SJSA1 (cell line): ENCODE results near the gene PITX3. TPM values are rescaled to one million over a fixed set of nuclear protein-coding genes. Genes with fewer than 3 reads are reported as not detected.
"Not testable (repeated sequence)": the region's sequence is repeated elsewhere in the genome, so short reads cannot be mapped to it uniquely, and the experiment has no call there.

Source experiments
- DNase-seq, 2 experiments: peaks; one replicate each; pipeline ENCODE4 v3.0.0-alpha.2; 2015 to 2020; ENCODE audit warnings: low spot score in 2 of 2, low read depth in 1 of 2
- H3K27ac ChIP-seq: fragments of 250-450 bp; sonication (Bioruptor Pico); 2 replicates; pipeline ENCODE4 v1.5.1; 2020; ENCODE audit warnings: mild to moderate bottlenecking, moderate library complexity
- H3K27me3 ChIP-seq: fragments of 250-450 bp; sonication (Bioruptor Pico); replicated peaks from 2 replicates; pipeline ENCODE4 v1.5.1; 2020; ENCODE audit warnings: mild to moderate bottlenecking, moderate library complexity
- H3K36me3 ChIP-seq: fragments of 250-450 bp; sonication (Bioruptor Pico); 2 replicates; pipeline ENCODE4 v1.5.1; 2020; ENCODE audit warnings: mild to moderate bottlenecking
- H3K4me1 ChIP-seq: fragments of 250-450 bp; sonication (Bioruptor Pico); replicated peaks from 2 replicates; pipeline ENCODE4 v1.6.1; 2021; ENCODE audit warnings: mild to moderate bottlenecking
- H3K4me3 ChIP-seq: fragments of 250-450 bp; sonication (Bioruptor Pico); 2 replicates; pipeline ENCODE4 v1.5.1; 2020; ENCODE audit warnings: mild to moderate bottlenecking
- H3K9me3 ChIP-seq: fragments of 250-450 bp; sonication (Bioruptor Pico); replicated peaks from 2 replicates; pipeline ENCODE4 v1.5.1; 2020; ENCODE audit warnings: mild to moderate bottlenecking
- total RNA-seq: library from RNA; depleted of rRNA; stranded (reverse); fragments of >200 nt; shearing (Covaris generic); gene quantifications from 2 replicates; pipeline ENCODE4 v1.2.3, GENCODE V29; 2014

The PITX3 gene
- total RNA-seq, 1 experiment from 2014 or later, result not detected

GRCh38 chr10:102200751-102201640 lies 40.3 kb downstream of the PITX3 start:
- H3K9me3 ChIP-seq, result peaks cover 8% of the 10 kb centered on the region
- no peak overlapping the region for H3K4me3 ChIP-seq
- H3K27ac ChIP-seq, result no peak overlapping the region
- no peaks in the 10 kb centered on the region for H3K36me3 ChIP-seq
- no peak for DNase-seq
- H3K4me1 ChIP-seq, result no peaks in the 10 kb centered on the region
- H3K27me3 ChIP-seq, result 0 out of 2 replicates have a peak, but pooled peaks cover 3% of the 10 kb centered on the region

- DNase-seq, result no peak
- Histone ChIP-seq H3K4me1 (no peaks in the 10 kb centered on the region), H3K27me3 (0 out of 2 replicates have a peak, but pooled peaks cover 3% of the 10 kb centered on the region), H3K36me3 (no peaks in the 10 kb centered on the region), H3K9me3 (no peaks in the 10 kb centered on the region; the same call in 1 of the 2 replicates), H3K27ac (no peak overlapping the region), H3K4me3 (no peak overlapping the region)
These were observed 43.3 kb downstream of the PITX3 start for GRCh38 chr10:102198027-102198426.

- Histone ChIP-seq H3K4me3 (no peak overlapping the region), H3K27me3 (0 out of 2 replicates have a peak, but pooled peaks cover 2% of the 10 kb centered on the region), H3K27ac (no peak overlapping the region), H3K36me3 (no peaks in the 10 kb centered on the region), H3K4me1 (no peaks in the 10 kb centered on the region), H3K9me3 (peaks cover 5% of the 10 kb centered on the region; the same call in 1 of the 2 replicates)
- no peak for DNase-seq
These were observed 44.4 kb downstream of the PITX3 start for GRCh38 chr10:102196893-102197292.

DNA sequence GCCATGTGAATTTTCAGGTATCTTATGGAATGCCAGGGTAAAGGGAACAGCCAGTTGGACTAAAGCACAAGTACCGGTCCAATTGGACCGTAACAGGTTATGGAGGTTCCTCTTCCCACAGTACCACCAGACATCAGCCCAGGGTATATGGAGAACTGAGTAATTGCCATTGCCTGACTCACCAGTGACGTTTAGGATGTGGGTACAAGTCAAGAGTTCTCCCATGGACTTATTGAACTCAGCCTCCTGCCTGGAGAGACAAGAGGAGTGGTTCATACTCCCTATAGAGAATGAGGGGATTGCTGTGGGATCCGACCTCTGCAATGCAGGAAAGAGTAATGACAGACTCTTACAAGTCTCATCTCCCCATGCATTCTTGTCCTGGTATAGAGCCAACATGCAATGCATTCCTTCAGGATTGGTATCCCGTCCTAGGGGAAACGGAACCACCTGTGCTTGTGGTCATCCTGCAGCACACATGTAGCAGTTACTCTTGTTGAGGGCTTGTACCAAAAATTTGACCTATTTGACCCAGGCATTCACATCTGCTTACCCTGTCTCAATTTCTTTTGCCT lies 45.9 kb downstream of the PITX3 start:
- H3K4me3 ChIP-seq, result no peak overlapping the region
- no peak for DNase-seq
- H3K36me3 ChIP-seq, result no peaks in the 10 kb centered on the region
- no peaks in the 10 kb centered on the region for H3K4me1 ChIP-seq
- H3K9me3 ChIP-seq, result peaks cover 6% of the 10 kb centered on the region; the same call in 1 of the 2 replicates
- H3K27me3 ChIP-seq, result no peaks in the 10 kb centered on the region
- no peak overlapping the region for H3K27ac ChIP-seq

DNA sequence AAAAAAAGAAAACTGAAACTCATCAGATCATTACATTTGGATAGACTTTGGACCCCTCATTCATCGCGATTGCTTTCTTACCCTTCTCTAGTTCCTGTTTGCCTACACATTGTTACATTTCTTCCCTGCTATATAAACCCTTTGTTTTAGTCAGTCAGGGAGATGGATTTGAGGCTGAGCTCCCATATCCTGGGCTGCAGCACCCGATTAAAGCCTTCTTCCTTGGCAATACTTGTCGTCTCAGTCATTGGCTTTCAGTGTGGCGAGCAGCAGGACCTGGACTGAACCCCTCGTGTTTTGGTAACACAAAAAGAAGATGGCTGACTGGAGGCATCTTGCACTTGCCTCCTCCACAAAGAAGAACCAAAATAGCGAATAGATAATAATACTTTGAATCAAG lies 49.4 kb downstream of the PITX3 start:
- Histone ChIP-seq H3K4me3 (no peak overlapping the region), H3K9me3 (0 out of 2 replicates have a peak, but pooled peaks cover 6% of the 10 kb centered on the region), H3K27ac (no peak overlapping the region), H3K36me3 (no peaks in the 10 kb centered on the region), H3K27me3 (no peaks in the 10 kb centered on the region), H3K4me1 (no peaks in the 10 kb centered on the region)
- no peak for DNase-seq

- not testable (repeated sequence) for H3K4me3 ChIP-seq, DNase-seq, H3K27me3 ChIP-seq, H3K36me3 ChIP-seq, H3K27ac ChIP-seq, H3K4me1 ChIP-seq
- H3K9me3 ChIP-seq, result peaks cover 12% of the 10 kb centered on the region; the same call in 1 of the 2 replicates
These were observed 52.1 kb downstream of the PITX3 start for GRCh38 chr10:102188941-102189898.

GRCh38 chr10:102188298-102188940 lies 52.9 kb downstream of the PITX3 start:
- H3K27ac ChIP-seq, result no peak overlapping the region
- DNase-seq, result no peak
- no peak overlapping the region for H3K4me3 ChIP-seq
- H3K27me3 ChIP-seq, result no peaks in the 10 kb centered on the region
- no peaks in the 10 kb centered on the region for H3K36me3 ChIP-seq
- H3K9me3 ChIP-seq, result peaks cover 12% of the 10 kb centered on the region; the same call in 1 of the 2 replicates
- H3K4me1 ChIP-seq, result no peaks in the 10 kb centered on the region

GRCh38 chr10:102185811-102186527 lies 55.3 kb downstream of the PITX3 start:
- H3K27ac ChIP-seq, result no peak overlapping the region
- no peaks in the 10 kb centered on the region for H3K4me1 ChIP-seq
- peaks cover 6% of the 10 kb centered on the region; the same call in 1 of the 2 replicates for H3K9me3 ChIP-seq
- no peak for DNase-seq
- no peaks in the 10 kb centered on the region for H3K27me3 ChIP-seq
- H3K36me3 ChIP-seq, result no peaks in the 10 kb centered on the region
- no peak overlapping the region for H3K4me3 ChIP-seq

- H3K27me3 ChIP-seq, result no peaks in the 10 kb centered on the region
- H3K36me3 ChIP-seq, result no peaks in the 10 kb centered on the region
- no peak overlapping the region for H3K27ac ChIP-seq
These were observed 56.0 kb downstream of the PITX3 start for GRCh38 chr10:102185272-102185671.

DNA sequence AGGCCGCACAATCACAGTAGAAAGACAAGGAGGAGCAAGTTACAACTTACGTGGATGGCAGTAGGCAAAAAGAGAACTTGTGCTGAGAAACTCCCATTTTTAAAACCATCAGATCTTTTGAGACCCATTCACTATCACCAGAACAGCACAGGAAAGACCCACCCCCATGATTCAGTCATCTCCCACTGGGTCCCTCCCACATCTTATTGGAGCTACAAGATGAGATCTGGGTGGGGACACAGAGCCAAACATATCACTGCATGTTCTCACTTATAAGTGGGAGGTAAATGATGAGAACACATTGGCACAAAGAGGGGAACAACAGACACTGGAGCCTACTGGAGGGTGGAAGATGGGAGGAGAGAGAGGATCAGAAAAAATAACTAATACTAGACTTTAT lies 56.7 kb downstream of the PITX3 start:
- no peak overlapping the region for H3K27ac ChIP-seq

More at GRCh38 chr10:102185272-102185671, 56.0 kb downstream of the PITX3 start:
- Histone ChIP-seq H3K4me1 (no peaks in the 10 kb centered on the region), H3K4me3 (no peak overlapping the region), H3K9me3 (peaks cover 6% of the 10 kb centered on the region; the same call in 1 of the 2 replicates)
- DNase-seq, result no peak

More for the DNA sequence above, 56.7 kb downstream of the PITX3 start:
- Histone ChIP-seq H3K4me3 (no peak overlapping the region), H3K27me3 (no peaks in the 10 kb centered on the region), H3K9me3 (peaks cover 6% of the 10 kb centered on the region; the same call in 1 of the 2 replicates), H3K36me3 (no peaks in the 10 kb centered on the region), H3K4me1 (no peaks in the 10 kb centered on the region)
- DNase-seq, result no peak
